Subcutaneous abdominal adipose tissue (tissue), 5 donors: ENCODE data around the gene ALX4.

Experiments
- H3K27ac ChIP-seq: one replicate; pipeline ENCODE4 v1.7.0; 2013; ENCODE audit warnings: low read depth, mild to moderate bottlenecking, inconsistent platforms, low read length, moderate library complexity
- H3K27me3 ChIP-seq, 5 donors: one replicate each; pipeline ENCODE4 v1.7.0; 2013; ENCODE audit warnings: low read length in 5 of 5, inconsistent platforms in 1 of 5; ENCODE audit not compliant: control insufficient read depth in 5 of 5, insufficient read depth in 4 of 5
- H3K36me3 ChIP-seq, 5 donors: one replicate each; pipeline ENCODE4 v1.7.0; 2013; ENCODE audit warnings: low read length in 5 of 5; ENCODE audit not compliant: control insufficient read depth in 5 of 5, insufficient read depth in 5 of 5
- H3K4me1 ChIP-seq, 5 donors: one replicate each; pipeline ENCODE4 v1.7.0; 2013; ENCODE audit warnings: low read length in 5 of 5, mild to moderate bottlenecking in 3 of 5, moderate library complexity in 1 of 5; ENCODE audit not compliant: control insufficient read depth in 5 of 5, insufficient read depth in 5 of 5
- H3K4me3 ChIP-seq, 5 donors: one replicate each; pipeline ENCODE4 v1.7.0; 2013; ENCODE audit warnings: low read length in 5 of 5, low read depth in 1 of 5
- H3K9ac ChIP-seq, 5 donors: one replicate each; pipeline ENCODE4 v1.7.0; 2013; ENCODE audit warnings: low read length in 5 of 5, mild to moderate bottlenecking in 4 of 5, moderate library complexity in 3 of 5
- H3K9me3 ChIP-seq, 5 donors: one replicate each; pipeline ENCODE4 v1.7.0; 2013; ENCODE audit warnings: low read length in 5 of 5; ENCODE audit not compliant: control insufficient read depth in 5 of 5
- donor health status: healthy.
- donor health status: healthy.
- donor health status: healthy.
- donor health status: healthy.
- donor health status: healthy.

The ALX4 gene

GRCh38 chr11:44303401-44303938 is 6.5 kb downstream of the ALX4 start:
- Histone ChIP-seq H3K27me3 (peaks cover 14 to 67% (median 47%) of the 10 kb centered on the region in 5 donors), H3K9ac (no peak overlapping the region), H3K27ac (no peak overlapping the region), H3K36me3 (no peaks in the 10 kb centered on the region), H3K4me1 (peaks cover 0 to 31% (median 25%) of the 10 kb centered on the region in 5 donors), H3K9me3 (no peaks in the 10 kb centered on the region), H3K4me3 (no peak overlapping the region)

GRCh38 chr11:44301564-44302271 is 8.2 kb downstream of the ALX4 start:
- no peaks in the 10 kb centered on the region for H3K9me3 ChIP-seq
- H3K4me3 ChIP-seq: no peak overlapping the region
- H3K4me1 ChIP-seq: peaks cover 0 to 31% (median 23%) of the 10 kb centered on the region in 5 donors
- H3K9ac ChIP-seq: no peak overlapping the region
- no peak overlapping the region for H3K27ac ChIP-seq
- peaks cover 11 to 52% (median 39%) of the 10 kb centered on the region in 5 donors for H3K27me3 ChIP-seq
- H3K36me3 ChIP-seq: no peaks in the 10 kb centered on the region

GRCh38 chr11:44300844-44301563 is 8.9 kb downstream of the ALX4 start:
- Histone ChIP-seq H3K4me3 (no peak overlapping the region), H3K27me3 (peaks cover 11 to 48% (median 32%) of the 10 kb centered on the region in 5 donors), H3K27ac (no peak overlapping the region), H3K36me3 (no peaks in the 10 kb centered on the region), H3K4me1 (peaks cover 0 to 27% (median 16%) of the 10 kb centered on the region in 5 donors), H3K9me3 (no peaks in the 10 kb centered on the region), H3K9ac (no peak overlapping the region)

GRCh38 chr11:44298862-44299261 is 11.1 kb downstream of the ALX4 start:
- Histone ChIP-seq H3K4me1 (peaks cover 0 to 8% (median 0%) of the 10 kb centered on the region in 5 donors), H3K4me3 (no peak overlapping the region), H3K27me3 (peaks cover 5 to 27% (median 20%) of the 10 kb centered on the region in 5 donors), H3K9ac (no peak overlapping the region), H3K9me3 (no peaks in the 10 kb centered on the region), H3K27ac (no peak overlapping the region), H3K36me3 (no peaks in the 10 kb centered on the region)

- no peaks in the 10 kb centered on the region for H3K9me3 ChIP-seq
These were observed 19.7 kb downstream of the ALX4 start for GRCh38 chr11:44290208-44290607.

GRCh38 chr11:44288133-44288526 is 21.8 kb downstream of the ALX4 start:
- Histone ChIP-seq H3K4me3 (no peak overlapping the region), H3K27ac (no peak overlapping the region), H3K27me3 (no peaks in the 10 kb centered on the region), H3K9me3 (no peaks in the 10 kb centered on the region), H3K9ac (no peak overlapping the region), H3K4me1 (peaks cover 0 to 3% (median 0%) of the 10 kb centered on the region in 5 donors), H3K36me3 (no peaks in the 10 kb centered on the region)

More at GRCh38 chr11:44290208-44290607, 19.7 kb downstream of the ALX4 start:
- Histone ChIP-seq H3K4me3 (no peak overlapping the region), H3K27me3 (peaks cover 0 to 4% (median 0%) of the 10 kb centered on the region in 5 donors), H3K9ac (no peak overlapping the region), H3K4me1 (peaks cover 0 to 3% (median 0%) of the 10 kb centered on the region in 5 donors), H3K27ac (no peak overlapping the region), H3K36me3 (no peaks in the 10 kb centered on the region)

- no peak overlapping the region for H3K27ac ChIP-seq
- no peak overlapping the region for H3K4me3 ChIP-seq
- H3K4me1 ChIP-seq: peaks cover 0 to 3% (median 0%) of the 10 kb centered on the region in 5 donors
- no peak overlapping the region for H3K9ac ChIP-seq
- no peaks in the 10 kb centered on the region for H3K27me3 ChIP-seq
- no peaks in the 10 kb centered on the region for H3K36me3 ChIP-seq
- H3K9me3 ChIP-seq: no peaks in the 10 kb centered on the region
These were observed 23.0 kb downstream of the ALX4 start for GRCh38 chr11:44286911-44287310.

GRCh38 chr11:44286268-44286880 is 23.6 kb downstream of the ALX4 start:
- Histone ChIP-seq H3K9ac (no peak overlapping the region), H3K4me1 (peaks cover 0 to 3% (median 0%) of the 10 kb centered on the region in 5 donors), H3K27ac (no peak overlapping the region), H3K4me3 (no peak overlapping the region), H3K36me3 (no peaks in the 10 kb centered on the region), H3K9me3 (no peaks in the 10 kb centered on the region), H3K27me3 (no peaks in the 10 kb centered on the region)

- Histone ChIP-seq H3K4me3 (no peak overlapping the region), H3K9me3 (no peaks in the 10 kb centered on the region), H3K27me3 (no peaks in the 10 kb centered on the region), H3K9ac (no peak overlapping the region), H3K27ac (no peak overlapping the region), H3K4me1 (peaks cover 0 to 3% (median 0%) of the 10 kb centered on the region in 5 donors), H3K36me3 (no peaks in the 10 kb centered on the region)
These were observed 24.2 kb downstream of the ALX4 start for GRCh38 chr11:44285756-44286155.
